ENCODE results near the gene HOXD1.

DNA sequence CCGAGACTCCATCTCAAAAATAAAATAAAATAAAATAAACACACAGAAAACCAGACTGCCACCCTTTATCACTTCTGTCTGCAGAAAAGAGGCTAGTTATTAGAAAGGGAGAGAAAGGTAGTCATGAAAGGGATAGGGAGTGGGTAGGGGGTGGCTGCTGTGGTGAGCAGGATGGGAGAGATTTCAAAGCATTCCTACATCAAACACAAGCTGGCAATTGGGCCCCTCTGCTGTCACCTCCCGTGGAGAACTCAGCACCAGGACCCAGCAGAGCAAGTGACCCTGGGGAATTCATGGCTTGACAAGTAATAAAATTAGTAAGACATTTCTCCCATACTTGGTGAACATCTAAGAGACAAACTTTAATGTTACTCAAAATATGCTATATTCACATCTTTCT, 3.7 kb upstream of the HOXD1 start:
- TF ChIP-seq, protein P1, sequence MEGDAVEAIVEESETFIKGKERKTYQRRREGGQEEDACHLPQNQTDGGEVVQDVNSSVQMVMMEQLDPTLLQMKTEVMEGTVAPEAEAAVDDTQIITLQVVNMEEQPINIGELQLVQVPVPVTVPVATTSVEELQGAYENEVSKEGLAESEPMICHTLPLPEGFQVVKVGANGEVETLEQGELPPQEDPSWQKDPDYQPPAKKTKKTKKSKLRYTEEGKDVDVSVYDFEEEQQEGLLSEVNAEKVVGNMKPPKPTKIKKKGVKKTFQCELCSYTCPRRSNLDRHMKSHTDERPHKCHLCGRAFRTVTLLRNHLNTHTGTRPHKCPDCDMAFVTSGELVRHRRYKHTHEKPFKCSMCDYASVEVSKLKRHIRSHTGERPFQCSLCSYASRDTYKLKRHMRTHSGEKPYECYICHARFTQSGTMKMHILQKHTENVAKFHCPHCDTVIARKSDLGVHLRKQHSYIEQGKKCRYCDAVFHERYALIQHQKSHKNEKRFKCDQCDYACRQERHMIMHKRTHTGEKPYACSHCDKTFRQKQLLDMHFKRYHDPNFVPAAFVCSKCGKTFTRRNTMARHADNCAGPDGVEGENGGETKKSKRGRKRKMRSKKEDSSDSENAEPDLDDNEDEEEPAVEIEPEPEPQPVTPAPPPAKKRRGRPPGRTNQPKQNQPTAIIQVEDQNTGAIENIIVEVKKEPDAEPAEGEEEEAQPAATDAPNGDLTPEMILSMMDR (IDR thresholded peaks at IDR 0.05): no peak
- TF ChIP-seq POLR2A (IDR thresholded peaks at IDR 0.05): no peak

Measured in esophagus squamous epithelium (tissue), 4 donors.